OCI-LY3 (cell line): ENCODE results near the gene URI1.
"Not testable (repeated sequence)": the region's sequence is repeated elsewhere in the genome, so short reads cannot be mapped to it uniquely, and the experiment has no call there.

Experiments
- H2AFZ ChIP-seq: fragments of 200-600, 300-600 bp; shearing (Covaris generic); 2 replicates; pipeline ENCODE4 v1.6.0; 2014; ENCODE audit warnings: antibody characterized with exemption, low read depth, low read length
- H3K27ac ChIP-seq: fragments of 200-600, 300-600 bp; sonication (generic); 2 replicates; pipeline ENCODE4 v1.5.1; 2014; ENCODE audit warnings: mild to moderate bottlenecking, low read length, moderate library complexity, mixed read lengths
- H3K27me3 ChIP-seq: fragments of 200-600, 300-600 bp; sonication (generic); 2 replicates; pipeline ENCODE4 v1.6.1; 2014; ENCODE audit warnings: low read depth, low read length, mixed read lengths
- H3K36me3 ChIP-seq: fragments of 200-600, 300-600 bp; sonication (generic); replicated peaks from 2 replicates; pipeline ENCODE3; 2014; ENCODE audit warnings: low read depth, low read length, mixed read lengths
- H3K4me1 ChIP-seq: fragments of 300-600, 200-600 bp; sonication (generic); 2 replicates; pipeline ENCODE4 v1.6.1; 2014; ENCODE audit warnings: low read length, mixed read lengths
- H3K4me2 ChIP-seq: fragments of 200-600, 300-600 bp; sonication (generic); 2 replicates; pipeline ENCODE4 v1.6.1; 2014; ENCODE audit warnings: low read length, mixed read lengths
- H3K4me3 ChIP-seq: fragments of 300-600, 200-600 bp; sonication (generic); 2 replicates; pipeline ENCODE4 v1.5.1; 2014; ENCODE audit warnings: antibody characterized with exemption, mild to moderate bottlenecking, low read length, moderate library complexity
- H3K79me2 ChIP-seq: fragments of 300-600, 200-600 bp; shearing (Covaris generic); 2 replicates; pipeline ENCODE4 v1.6.1; 2014; ENCODE audit warnings: mild to moderate bottlenecking, low read length, mixed read lengths
- H3K9ac ChIP-seq: fragments of 300-600, 200-600 bp; shearing (Covaris generic); 2 replicates; pipeline ENCODE4 v1.6.0; 2014; ENCODE audit warnings: mild to moderate bottlenecking, low read length, moderate library complexity
- H3K9me3 ChIP-seq: fragments of 200-600, 300-600 bp; shearing (Covaris generic); 2 replicates; pipeline ENCODE4 v1.6.1; 2014; ENCODE audit warnings: low read length, mixed read lengths; ENCODE audit not compliant: insufficient read depth
- H4K20me1 ChIP-seq: fragments of 200-600, 300-600 bp; sonication (generic); 2 replicates; pipeline ENCODE4 v1.6.1; 2016; ENCODE audit warnings: low read length, mixed read lengths; ENCODE audit not compliant: insufficient read depth
- CTCF ChIP-seq: fragments of 200-600, 300-600 bp; sonication (generic); IDR thresholded peaks from 2 replicates; pipeline ENCODE4 v1.5.1; 2014; ENCODE audit warnings: antibody characterized with exemption, low read length, low read depth
- EZH2phosphoT487 ChIP-seq: fragments of 200-600 bp; shearing (Covaris generic); IDR thresholded peaks from 2 replicates; pipeline ENCODE4 v1.6.1; 2018; ENCODE audit warnings: antibody characterized with exemption, mixed run types, low read depth

URI1 gene

DNA sequence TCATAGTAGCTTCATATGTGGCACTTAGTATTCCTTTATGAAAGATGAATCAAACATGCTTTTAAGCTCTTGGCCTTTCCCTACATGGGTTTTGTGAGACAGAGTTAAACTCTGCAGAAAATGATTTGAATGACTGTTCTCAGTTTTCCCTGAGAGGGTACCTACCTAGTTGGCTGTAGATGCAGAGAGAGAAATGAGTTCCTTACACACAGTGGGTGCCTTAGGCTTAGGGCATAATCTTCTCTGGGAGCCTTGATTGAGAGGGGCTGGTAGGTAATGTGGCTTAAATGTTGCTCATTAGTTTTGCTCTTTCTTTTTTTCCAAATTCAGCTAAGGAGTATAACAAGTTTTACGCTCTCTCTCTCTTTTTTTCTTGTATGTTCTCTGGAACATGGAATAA, 3.0 kb downstream of the URI1 start:
- Histone ChIP-seq H3K9me3 (peaks cover 7% of the 10 kb centered on the region; the same call in 1 of the 2 replicates), H3K4me2 (0 out of 2 replicates have a peak overlapping the region, but pooled peaks have one; percentile 14), H3K27me3 (no peaks in the 10 kb centered on the region), H3K27ac (no peak overlapping the region), H3K9ac (no peak overlapping the region), H3K4me3 (no peak overlapping the region), H4K20me1 (peaks cover 41% of the 10 kb centered on the region), H2AFZ (no peak overlapping the region), H3K4me1 (peaks cover 18% of the 10 kb centered on the region), H3K79me2 (peaks cover 66% of the 10 kb centered on the region), H3K36me3 (peaks cover 18% of the 10 kb centered on the region)
- no peak for TF ChIP-seq CTCF
- no peak for TF ChIP-seq EZH2phosphoT487

DNA sequence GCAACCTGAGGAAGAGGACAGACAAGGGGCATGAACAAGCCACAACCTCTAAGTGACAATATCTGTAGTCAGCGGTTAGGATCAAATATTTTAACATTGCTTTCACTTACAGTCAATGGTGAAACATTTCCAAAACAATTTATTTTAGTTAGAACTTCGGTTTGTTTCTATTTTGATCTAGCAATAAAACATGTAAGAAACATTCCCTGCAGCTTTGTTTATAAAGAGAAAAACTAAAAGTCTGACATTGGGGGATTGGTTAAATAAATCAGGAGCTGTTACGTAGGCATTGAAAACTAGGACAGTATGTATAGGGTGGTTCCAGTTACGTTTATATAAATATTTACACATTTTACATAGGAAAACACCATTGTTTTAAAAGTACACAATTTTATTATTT, 3.4 kb downstream of the URI1 start:
- Histone ChIP-seq H3K9ac (no peak overlapping the region), H3K4me3 (no peak overlapping the region), H3K79me2 (peaks cover 71% of the 10 kb centered on the region), H2AFZ (no peak overlapping the region), H3K9me3 (peaks cover 7% of the 10 kb centered on the region; the same call in 1 of the 2 replicates), H3K4me1 (peaks cover 18% of the 10 kb centered on the region), H4K20me1 (peaks cover 45% of the 10 kb centered on the region), H3K27ac (no peak overlapping the region), H3K4me2 (no peak overlapping the region), H3K36me3 (peaks cover 19% of the 10 kb centered on the region), H3K27me3 (no peaks in the 10 kb centered on the region)
- TF ChIP-seq CTCF (no peak), EZH2phosphoT487 (no peak)

- peaks cover 15% of the 10 kb centered on the region for H3K4me1 ChIP-seq
- H3K79me2 ChIP-seq: peaks cover 83% of the 10 kb centered on the region
- peaks cover 7% of the 10 kb centered on the region; the same call in 1 of the 2 replicates for H3K9me3 ChIP-seq
- no peak overlapping the region for H3K4me2 ChIP-seq
- no peak overlapping the region for H2AFZ ChIP-seq
- peaks cover 57% of the 10 kb centered on the region for H4K20me1 ChIP-seq
- H3K27me3 ChIP-seq: no peaks in the 10 kb centered on the region
- H3K36me3 ChIP-seq: peaks cover 27% of the 10 kb centered on the region
- H3K4me3 ChIP-seq: no peak overlapping the region
- H3K27ac ChIP-seq: no peak overlapping the region
- TF ChIP-seq CTCF (no peak), EZH2phosphoT487 (no peak)
- H3K9ac ChIP-seq: no peak overlapping the region
Observed at GRCh38 chr19:29946645-29947044, 4.6 kb downstream of the URI1 start.

DNA sequence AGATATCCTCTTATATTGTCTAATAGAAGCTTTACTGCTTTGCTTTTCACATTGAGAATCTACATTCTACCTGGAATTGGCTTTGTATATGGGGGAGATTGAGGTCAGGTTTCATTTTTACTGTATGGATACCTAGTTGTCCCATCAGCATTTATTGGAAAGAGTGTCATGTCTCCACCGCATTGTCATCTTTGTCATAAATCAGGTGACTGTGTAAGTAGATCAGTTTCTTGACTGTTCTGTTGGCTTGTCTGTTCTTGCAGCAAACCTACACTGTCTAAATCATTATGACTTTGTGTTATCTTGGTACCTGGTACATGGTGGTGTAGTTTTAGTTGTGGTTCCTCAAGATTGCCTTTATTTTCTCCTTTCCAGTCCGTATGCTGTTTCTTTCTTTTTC, 5.8 kb downstream of the URI1 start:
- H2AFZ ChIP-seq: no peak overlapping the region
- peaks cover 67% of the 10 kb centered on the region for H4K20me1 ChIP-seq
- H3K79me2 ChIP-seq: peaks cover 90% of the 10 kb centered on the region
- no peak overlapping the region for H3K9ac ChIP-seq
- no peak overlapping the region for H3K27ac ChIP-seq
- H3K9me3 ChIP-seq: peaks cover 7% of the 10 kb centered on the region; the same call in 1 of the 2 replicates
- peaks cover 17% of the 10 kb centered on the region for H3K4me1 ChIP-seq
- TF ChIP-seq CTCF (no peak), EZH2phosphoT487 (no peak)
- no peaks in the 10 kb centered on the region for H3K27me3 ChIP-seq
- H3K4me3 ChIP-seq: no peak overlapping the region
- no peak overlapping the region for H3K4me2 ChIP-seq
- H3K36me3 ChIP-seq: peaks cover 35% of the 10 kb centered on the region

DNA sequence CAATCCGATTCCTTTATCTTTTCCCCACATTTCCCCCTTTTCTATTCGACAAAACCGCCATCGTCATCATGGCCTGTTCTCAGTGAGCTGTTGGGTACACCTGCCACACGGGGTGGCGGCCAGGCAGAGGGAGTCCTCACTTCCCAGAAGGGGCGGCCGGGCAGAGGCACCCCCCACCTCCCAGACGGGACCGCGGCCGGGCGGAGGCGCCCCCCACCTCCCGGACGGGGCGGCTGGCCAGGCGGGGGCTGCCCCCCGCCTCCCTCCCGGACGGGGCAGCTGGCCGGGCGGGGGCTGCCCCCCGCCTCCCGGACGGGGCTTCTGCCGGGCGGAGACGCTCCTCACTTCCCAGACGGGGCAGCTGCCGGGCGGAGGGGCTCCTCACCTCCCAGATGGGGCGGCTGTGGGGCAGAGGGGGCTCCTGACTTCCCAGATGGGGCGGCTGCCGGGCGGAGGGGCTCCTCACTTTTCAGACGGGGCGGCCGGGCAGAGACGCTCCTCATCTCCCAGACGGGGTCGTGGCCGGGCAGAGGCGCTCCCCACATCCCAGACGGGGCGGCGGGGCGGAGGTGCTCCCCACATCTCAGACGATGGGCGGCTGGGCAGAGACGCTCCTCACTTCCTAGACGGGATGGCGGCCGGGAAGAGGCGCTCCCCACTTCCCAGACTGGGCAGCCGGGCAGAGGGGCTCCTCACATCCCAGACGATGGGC, 6.9 kb downstream of the URI1 start:
- H3K4me1 ChIP-seq: peaks cover 17% of the 10 kb centered on the region
- H4K20me1 ChIP-seq: peaks cover 72% of the 10 kb centered on the region
- not testable (repeated sequence) for H3K27me3 ChIP-seq, H3K4me2 ChIP-seq, H3K9ac ChIP-seq, H3K27ac ChIP-seq, H3K9me3 ChIP-seq, H3K4me3 ChIP-seq, H2AFZ ChIP-seq
- peaks cover 89% of the 10 kb centered on the region for H3K79me2 ChIP-seq
- H3K36me3 ChIP-seq: peaks cover 35% of the 10 kb centered on the region
